NCI-H2107 treated with DMSO at 0.1 percent for 48 hours (cell line): Measurements from ENCODE around the gene PCSK5.
A peak's percentile ranks its signal among the peaks of the same experiment; 100 is the strongest.

ENCODE experiments used
- DNase-seq: peaks from one replicate; lab custom pipeline; 2025; ENCODE audit not compliant: unreplicated experiment; lab: John Stamatoyannopoulos, UW

Gene PCSK5

DNA sequence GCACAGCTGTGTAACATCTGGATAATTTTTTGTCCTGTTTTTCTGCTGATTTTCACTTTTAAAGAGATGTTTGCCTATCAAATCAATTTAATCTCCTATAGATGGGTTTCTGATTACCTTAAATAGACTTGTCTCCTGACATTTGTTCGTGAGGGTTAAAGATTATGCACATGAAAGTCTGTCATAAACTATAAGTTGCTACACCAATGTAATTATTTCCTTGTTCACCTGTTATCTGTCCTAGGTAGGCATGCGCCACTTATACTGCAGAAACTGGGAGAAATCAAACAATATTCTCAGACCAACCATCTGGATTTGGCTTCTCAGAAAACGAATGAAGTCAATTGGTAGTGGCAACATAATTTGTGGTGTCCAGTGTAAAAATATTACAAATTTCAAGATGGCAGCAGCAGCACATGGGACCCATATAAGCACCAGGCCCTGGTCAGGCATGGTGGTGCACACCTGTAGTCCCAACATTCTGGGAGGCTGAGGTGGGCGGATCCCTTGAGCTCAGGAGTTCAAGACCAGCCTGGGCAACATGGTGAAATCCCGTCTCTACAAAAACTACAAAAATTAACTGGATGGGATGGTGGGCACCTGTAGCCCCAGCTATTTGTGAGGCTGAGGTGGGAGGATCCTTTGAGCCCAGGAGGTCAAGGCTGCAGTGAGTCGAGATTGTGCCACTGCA, 483.5 kb downstream of the PCSK5 start:
- DNase-seq: no peak

GRCh38 chr9:76374783-76375559, 484.5 kb downstream of the PCSK5 start:
- DNase-seq: no peak

GRCh38 chr9:76377791-76378190, 487.3 kb downstream of the PCSK5 start:
- no peak for DNase-seq

DNA sequence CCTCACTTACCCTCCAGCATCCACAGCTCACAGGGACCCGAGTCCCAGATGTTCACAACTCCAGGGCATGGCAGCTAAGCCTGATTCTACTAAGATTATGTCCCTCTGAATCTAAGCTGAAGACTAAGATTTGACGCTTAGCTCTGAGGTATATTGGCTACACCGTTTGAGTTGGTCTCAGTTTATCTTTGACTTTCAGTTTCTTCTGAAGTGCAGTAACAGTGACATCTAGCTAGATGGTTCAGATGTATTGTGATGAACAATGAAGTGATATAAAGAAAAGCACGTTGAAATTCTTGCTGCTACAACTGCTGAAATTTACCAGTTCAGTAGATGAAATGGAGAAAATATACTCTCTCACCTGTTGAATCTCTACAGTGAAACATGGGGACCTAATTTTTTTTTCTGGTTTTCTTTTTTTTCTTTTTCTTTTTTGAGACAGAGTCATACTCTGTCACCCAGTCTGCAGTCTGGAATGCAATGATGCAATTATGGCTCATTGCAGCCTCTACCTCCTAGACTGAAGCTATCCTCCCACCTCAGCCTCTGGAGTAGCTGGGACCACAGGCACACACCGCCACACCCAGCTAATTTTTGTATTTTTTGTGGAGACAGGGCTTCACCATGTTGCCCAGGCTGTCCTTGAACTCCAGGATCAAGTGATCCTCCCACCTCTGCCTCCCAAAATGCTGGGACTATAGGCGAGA, 488.0 kb downstream of the PCSK5 start:
- no peak for DNase-seq

DNA sequence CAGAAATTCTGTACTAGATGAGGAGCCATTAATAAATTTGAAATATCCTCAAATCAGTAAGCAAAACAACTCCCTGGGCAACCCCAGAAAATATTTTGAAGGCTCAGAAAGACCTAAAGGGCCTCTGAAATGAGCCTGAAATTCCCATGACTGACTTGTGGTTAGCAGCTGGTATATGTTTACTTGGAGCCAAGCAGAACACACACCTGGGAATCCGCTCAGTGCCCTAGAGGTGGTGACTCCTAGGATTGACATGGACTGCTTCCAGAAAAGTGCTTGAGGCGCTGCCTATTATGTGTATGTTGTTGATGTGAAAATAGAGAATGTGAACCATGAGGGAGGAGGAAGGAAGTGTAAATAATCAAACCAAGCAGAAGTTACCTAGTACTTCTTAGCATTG, 489.0 kb downstream of the PCSK5 start:
- DNase-seq: peak; percentile 92

GRCh38 chr9:76390656-76391055, 500.2 kb downstream of the PCSK5 start:
- no peak for DNase-seq

DNA sequence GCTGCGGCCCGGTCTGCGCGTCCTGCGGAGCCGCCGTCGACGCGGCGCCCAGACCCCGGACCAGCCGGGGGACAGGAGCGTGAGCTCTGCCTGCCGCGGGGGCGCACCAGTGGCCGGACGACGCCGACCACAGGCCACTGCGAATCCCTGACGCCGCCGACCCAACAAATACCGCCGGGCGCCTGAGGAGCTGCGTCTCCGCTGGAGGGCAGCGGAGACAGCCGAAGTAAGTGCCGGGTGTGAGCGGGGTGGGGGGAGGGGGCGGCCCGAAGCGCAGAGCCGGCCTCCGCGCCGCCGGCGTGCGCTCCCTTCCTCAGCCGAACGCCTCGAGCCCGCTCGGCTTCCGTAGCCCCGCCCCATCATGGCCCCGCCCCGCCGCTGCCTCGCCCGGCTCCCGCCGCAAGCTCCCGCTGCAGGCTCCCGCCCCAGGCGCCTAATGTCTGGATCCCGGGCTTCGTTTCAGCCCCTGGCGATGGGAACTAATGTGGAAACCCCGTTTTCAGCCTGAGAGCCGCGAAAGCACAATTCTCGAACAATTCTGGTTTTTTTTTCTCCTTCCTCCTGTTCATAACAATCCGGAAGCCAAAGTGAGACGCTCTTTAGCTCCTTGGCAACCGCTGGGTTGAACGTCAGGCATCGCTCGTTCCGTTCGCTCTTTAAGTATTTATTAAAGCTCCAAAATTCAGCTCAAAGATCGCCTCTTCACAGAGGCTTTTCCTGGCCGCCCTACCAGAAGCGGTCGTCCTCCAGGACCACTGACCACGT, 503.9 kb downstream of the PCSK5 start, which contains the start of gene RFK:
TSS of gene RFK (minus strand) at position 232 of the 765 bp plus-strand sequence. CDS start 255 bp downstream, outside the sequence.
- DNase-seq: peak; percentile 77

GRCh38 chr9:76394960-76395252, 504.4 kb downstream of the PCSK5 start:
- DNase-seq: peak; percentile 64

GRCh38 chr9:76395381-76395780, 504.9 kb downstream of the PCSK5 start:
- no peak for DNase-seq

DNA sequence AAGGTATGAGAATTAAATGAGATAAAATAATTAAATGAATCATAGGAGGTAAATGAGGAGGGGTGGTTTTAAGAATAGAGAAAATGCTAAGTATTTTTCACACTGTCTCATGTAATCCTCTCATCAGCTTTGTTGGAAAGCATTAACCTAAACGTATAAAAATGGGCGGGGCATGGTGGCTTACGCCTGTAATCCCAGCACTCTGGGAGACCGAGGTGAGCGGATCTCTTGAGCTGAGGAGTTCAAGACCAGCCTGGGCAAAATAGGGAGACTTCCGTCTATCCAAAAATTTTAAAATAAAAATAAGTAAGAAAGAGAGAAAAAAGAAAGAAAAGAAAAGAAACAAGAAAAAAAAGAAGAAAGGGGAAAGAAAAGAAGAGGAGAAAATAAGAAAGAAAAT, 505.7 kb downstream of the PCSK5 start:
- DNase-seq: no peak

- no peak for DNase-seq
These were observed 506.1 kb downstream of the PCSK5 start for GRCh38 chr9:76396597-76396996.

DNA sequence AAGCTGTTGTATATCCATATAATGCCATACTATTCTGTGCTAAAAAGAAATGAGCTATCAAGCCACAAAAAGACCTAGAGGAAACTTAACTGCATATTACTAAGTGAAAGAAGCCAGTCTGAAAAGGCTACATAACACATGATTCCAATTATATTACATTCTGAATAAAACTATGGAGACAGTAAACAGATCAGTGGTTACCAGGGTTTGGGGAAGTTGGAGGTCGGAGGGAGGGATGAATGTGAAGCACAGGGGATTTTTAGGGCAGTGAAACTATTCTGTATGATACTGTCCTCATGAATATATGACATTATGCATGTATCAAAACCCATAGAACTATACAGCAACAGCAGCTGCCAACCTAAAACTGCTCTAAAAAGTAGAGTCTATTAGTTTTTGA, 509.4 kb downstream of the PCSK5 start:
- no peak for DNase-seq

DNA sequence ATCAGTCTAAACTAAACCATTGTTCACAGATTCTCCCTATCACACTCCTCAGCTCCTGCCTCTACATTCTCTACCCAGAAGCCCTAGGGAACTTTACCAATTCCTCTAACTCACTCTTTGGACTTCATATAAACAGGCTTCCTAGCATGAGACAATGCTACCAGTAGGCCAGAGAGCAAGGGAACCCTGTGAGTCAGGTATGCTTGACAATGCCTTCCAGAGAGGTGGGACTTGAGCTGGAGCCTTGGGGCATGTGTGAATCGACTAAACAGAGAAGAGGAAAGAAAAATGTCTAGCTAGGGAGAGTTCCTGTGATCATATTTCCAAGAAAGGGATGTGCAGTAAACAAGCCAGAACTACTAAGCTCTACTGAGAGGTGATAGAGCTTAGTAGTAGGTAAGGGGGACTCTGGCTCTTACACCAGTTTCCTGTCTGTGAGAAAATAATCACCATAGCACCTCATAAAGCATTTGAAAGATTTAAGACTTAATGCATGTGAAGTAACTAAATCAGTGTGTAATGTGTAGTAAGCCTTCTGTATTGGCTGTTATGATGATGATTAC, 510.1 kb downstream of the PCSK5 start:
- DNase-seq: no peak

- DNase-seq: no peak
These were observed 510.7 kb downstream of the PCSK5 start for GRCh38 chr9:76401176-76401575.

- DNase-seq: no peak
These were observed 511.3 kb downstream of the PCSK5 start for GRCh38 chr9:76401580-76402354.

DNA sequence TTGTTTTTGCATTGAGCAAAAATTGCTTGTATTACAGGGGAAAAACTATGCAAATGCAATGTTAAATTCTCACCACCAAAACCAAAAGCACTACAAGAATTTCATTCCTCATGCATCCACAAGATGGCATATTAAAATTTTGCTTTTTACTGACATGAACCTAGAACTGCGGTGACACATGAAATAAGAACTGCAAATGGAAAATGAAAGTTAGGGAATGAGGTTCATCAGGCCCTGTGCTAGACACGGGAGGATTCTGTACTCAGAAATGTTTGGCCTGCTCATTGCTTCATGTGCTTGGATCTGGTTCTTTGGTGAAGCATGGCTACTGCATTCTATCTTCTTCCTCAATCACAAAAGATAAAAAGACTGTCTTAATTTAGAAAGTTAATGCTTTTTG, 512.9 kb downstream of the PCSK5 start:
- peak; percentile 44 for DNase-seq

DNA sequence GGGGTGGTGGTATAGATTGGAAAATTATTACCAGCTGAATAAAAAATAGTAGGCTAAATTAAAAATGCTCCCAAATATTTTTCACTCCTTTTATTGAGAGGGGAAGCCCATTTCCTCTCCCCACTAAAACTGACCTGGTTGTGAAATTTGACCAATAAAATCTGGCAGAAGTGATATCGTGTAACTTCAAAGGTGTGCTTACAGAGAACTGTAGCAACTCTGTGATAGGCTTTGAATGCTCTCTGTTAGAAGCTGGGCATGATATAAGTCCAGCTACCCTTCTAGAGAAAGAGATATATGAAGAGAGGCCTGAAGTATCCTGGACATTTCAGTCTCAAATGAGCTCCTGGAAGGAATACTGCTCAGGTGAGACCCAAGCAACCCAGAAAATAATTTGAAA, 513.9 kb downstream of the PCSK5 start:
- no peak for DNase-seq

DNA sequence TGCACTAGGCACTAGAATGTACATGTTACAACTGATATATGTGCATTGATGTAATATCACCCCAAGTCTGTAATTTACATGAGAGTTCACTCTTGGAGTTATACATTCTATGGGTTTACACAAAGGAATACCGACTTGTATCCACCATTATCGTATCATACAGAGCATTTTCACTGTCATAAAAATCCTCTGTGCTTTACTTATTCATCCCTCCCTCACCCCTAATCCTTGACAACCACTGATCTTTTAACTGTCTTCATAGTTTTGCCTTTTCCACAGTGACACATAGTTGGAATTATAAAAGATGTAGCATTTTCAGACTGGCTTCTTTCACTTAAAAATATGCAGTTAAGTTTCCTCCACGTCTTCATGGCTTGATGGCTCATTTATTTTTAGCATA, 514.9 kb downstream of the PCSK5 start:
- DNase-seq: no peak

DNA sequence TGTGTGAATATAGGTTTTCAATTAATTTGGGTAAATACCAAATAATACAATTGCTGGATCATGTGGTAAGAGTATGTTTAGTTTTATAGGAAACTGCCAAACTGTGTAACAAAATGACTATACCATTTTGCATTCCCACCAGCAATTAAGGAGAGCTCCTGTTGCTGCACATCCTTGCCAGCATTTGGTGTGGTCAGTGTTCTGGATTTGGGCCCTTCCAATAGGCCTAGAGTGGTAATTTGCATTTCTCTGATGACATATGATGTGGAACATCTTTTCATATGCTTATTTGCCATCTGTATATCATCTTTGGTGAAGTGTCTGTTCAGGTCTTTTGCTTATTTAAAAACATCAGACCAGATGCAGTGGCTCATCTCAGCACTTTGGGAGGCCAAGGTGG, 515.4 kb downstream of the PCSK5 start:
- no peak for DNase-seq
